GM18517 (cell line): ENCODE results near the gene ARHGAP26.
"Not testable (repeated sequence)": the region's sequence is repeated elsewhere in the genome, so short reads cannot be mapped to it uniquely, and the experiment has no call there.

Experiments
- ATAC-seq: cut with Tn5 transposase; IDR thresholded peaks from one replicate; pipeline ENCODE4 v1.9.1; 2021; ENCODE audit warnings: mild to moderate bottlenecking, moderate library complexity; ENCODE audit not compliant: unreplicated experiment

The ARHGAP26 gene

GRCh38 chr5:143077453-143078103 is 307.4 kb downstream of the ARHGAP26 start:
- no peak for ATAC-seq

GRCh38 chr5:143078313-143078712 is 308.1 kb downstream of the ARHGAP26 start:
- no peak for ATAC-seq

GRCh38 chr5:143078971-143079370 is 308.8 kb downstream of the ARHGAP26 start:
- no peak for ATAC-seq

GRCh38 chr5:143080407-143080806 is 310.2 kb downstream of the ARHGAP26 start:
- ATAC-seq, result no peak

GRCh38 chr5:143080982-143081381 is 310.8 kb downstream of the ARHGAP26 start:
- no peak for ATAC-seq

GRCh38 chr5:143083006-143083405 is 312.8 kb downstream of the ARHGAP26 start:
- ATAC-seq, result no peak

- ATAC-seq, result no peak
These were observed 314.2 kb downstream of the ARHGAP26 start for GRCh38 chr5:143084407-143084806.

GRCh38 chr5:143085319-143085917 is 315.2 kb downstream of the ARHGAP26 start:
- no peak for ATAC-seq

- no peak for ATAC-seq
These were observed 316.4 kb downstream of the ARHGAP26 start for GRCh38 chr5:143086546-143086907.

GRCh38 chr5:143086908-143087637 is 316.9 kb downstream of the ARHGAP26 start:
- no peak for ATAC-seq

- ATAC-seq, result not testable (repeated sequence)
These were observed 318.5 kb downstream of the ARHGAP26 start for GRCh38 chr5:143088702-143089101.

- ATAC-seq, result not testable (repeated sequence)
These were observed 319.9 kb downstream of the ARHGAP26 start for GRCh38 chr5:143090044-143090443.

- ATAC-seq, result not testable (repeated sequence)
These were observed 322.7 kb downstream of the ARHGAP26 start for GRCh38 chr5:143092711-143093451.

- ATAC-seq, result no peak
These were observed 323.4 kb downstream of the ARHGAP26 start for GRCh38 chr5:143093452-143094086.

- no peak for ATAC-seq
These were observed 323.9 kb downstream of the ARHGAP26 start for GRCh38 chr5:143094087-143094521.

- ATAC-seq, result not testable (repeated sequence)
These were observed 324.4 kb downstream of the ARHGAP26 start for GRCh38 chr5:143094608-143095007.

GRCh38 chr5:143101121-143101520 is 330.9 kb downstream of the ARHGAP26 start:
- ATAC-seq, result peak; percentile 90

- ATAC-seq, result no peak
These were observed 331.7 kb downstream of the ARHGAP26 start for GRCh38 chr5:143101725-143102386.

GRCh38 chr5:143102411-143102810 is 332.2 kb downstream of the ARHGAP26 start:
- ATAC-seq, result no peak

- ATAC-seq, result no peak
These were observed 335.2 kb downstream of the ARHGAP26 start for GRCh38 chr5:143105216-143105905.
